HL-60/S4 (cell line): ENCODE results near the gene SULT1C2.
"Not testable (repeated sequence)": the region's sequence is repeated elsewhere in the genome, so short reads cannot be mapped to it uniquely, and the experiment has no call there.

Experiments
- in situ Hi-C: fragments of 300-500 bp; cut with MboI; formaldehyde crosslinking; loops from 2 replicates; pipeline ENCODE4 v1.14.3; 2022; ENCODE audit warnings: low sequenced_read_pairs

SULT1C2 gene

GRCh38 chr2:108348816-108349570, 60.3 kb downstream of the SULT1C2 start:
- in situ Hi-C loops = no loop called here

- in situ Hi-C loops = no loop called here
These were observed 60.9 kb downstream of the SULT1C2 start for GRCh38 chr2:108349571-108349928.

GRCh38 chr2:108351889-108352288, 63.2 kb downstream of the SULT1C2 start:
- in situ Hi-C loops = no loop called here

- in situ Hi-C loops = no loop called here
These were observed 65.4 kb downstream of the SULT1C2 start for GRCh38 chr2:108354136-108354535.

GRCh38 chr2:108355906-108356734, 67.4 kb downstream of the SULT1C2 start:
- in situ Hi-C loops = no loop called here

GRCh38 chr2:108359336-108359735, 70.6 kb downstream of the SULT1C2 start:
- in situ Hi-C loops = not testable (repeated sequence)
